Measurements from ENCODE around the gene OLFML2A.

Gene OLFML2A

DNA sequence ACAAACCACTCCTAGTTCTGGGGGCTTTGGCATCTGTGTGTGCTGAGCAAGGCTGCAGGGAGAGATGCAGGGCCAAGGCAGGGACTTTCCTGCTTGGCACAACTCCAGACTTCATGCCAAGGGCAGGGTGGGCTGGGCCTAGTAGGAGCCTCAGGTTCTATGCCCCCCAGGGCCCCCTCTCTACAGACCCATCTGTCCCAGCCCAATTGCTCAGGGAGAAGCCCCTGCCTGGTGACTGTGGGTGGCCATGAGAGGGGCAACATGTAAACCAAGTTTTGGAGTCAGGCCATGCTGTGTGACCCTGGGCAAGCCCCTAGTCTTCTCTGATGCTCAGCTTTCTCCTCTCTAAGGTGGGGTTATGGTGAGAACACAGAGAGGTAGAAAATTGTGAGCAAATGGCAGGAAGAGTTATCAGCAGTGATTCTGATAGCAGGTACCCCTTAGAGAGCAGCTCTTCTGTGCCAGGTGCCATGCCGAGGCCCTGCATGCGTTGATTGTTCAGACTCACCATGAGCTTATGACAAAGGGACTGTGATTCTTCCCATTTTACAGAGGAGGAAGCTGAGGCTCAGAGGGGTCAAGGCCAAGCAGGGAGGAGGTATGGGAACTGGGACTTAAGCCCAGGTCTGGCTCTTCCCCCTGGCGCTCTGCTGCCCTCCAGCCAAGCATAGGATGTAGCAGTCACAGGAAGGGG is 5.2 kb downstream of the OLFML2A start:
- H3K27ac ChIP-seq (ENCODE audit: extremely low read depth, low read depth, low read length): no peak overlapping the region
- peaks cover 2% of the 10 kb centered on the region; the same call in 1 of the 2 replicates for H3K4me1 ChIP-seq (ENCODE audit: control insufficient read depth, insufficient read depth, low read length)
- ChIA-PET CTCF (interaction anchor here (1.2 to 16.2 kb wide), 2 partner anchors 9 to 62 kb away, joined by 7 to 1257 read pairs; partner anchors contain the start of gene WDR38), POLR2A (no interaction called here)
- H3K4me3 ChIP-seq (ENCODE audit: low read depth, low read length): no peak overlapping the region
- H3K9me3 ChIP-seq (ENCODE audit: control insufficient read depth, insufficient read depth, low read depth, low read length): no peaks in the 10 kb centered on the region
- TF ChIP-seq ZNF529 (tag by site-specific recombination; IDR thresholded peaks at IDR 0.05; ENCODE audit: insufficient replicate concordance) (no peak), ZNF416 (tag by site-specific recombination; IDR thresholded peaks at IDR 0.05) (no peak), ZNF624 (tag by site-specific recombination; IDR thresholded peaks at IDR 0.05) (no peak), ZNF768 (tag by site-specific recombination; IDR thresholded peaks at IDR 0.05) (0 out of 2 replicates have a peak, but pooled peaks have one; percentile 28)
- H3K36me3 ChIP-seq (ENCODE audit: control insufficient read depth in 2 of 2, insufficient read depth in 1 of 2, low read length in 2 of 2): no peaks in the 10 kb centered on the region

DNA sequence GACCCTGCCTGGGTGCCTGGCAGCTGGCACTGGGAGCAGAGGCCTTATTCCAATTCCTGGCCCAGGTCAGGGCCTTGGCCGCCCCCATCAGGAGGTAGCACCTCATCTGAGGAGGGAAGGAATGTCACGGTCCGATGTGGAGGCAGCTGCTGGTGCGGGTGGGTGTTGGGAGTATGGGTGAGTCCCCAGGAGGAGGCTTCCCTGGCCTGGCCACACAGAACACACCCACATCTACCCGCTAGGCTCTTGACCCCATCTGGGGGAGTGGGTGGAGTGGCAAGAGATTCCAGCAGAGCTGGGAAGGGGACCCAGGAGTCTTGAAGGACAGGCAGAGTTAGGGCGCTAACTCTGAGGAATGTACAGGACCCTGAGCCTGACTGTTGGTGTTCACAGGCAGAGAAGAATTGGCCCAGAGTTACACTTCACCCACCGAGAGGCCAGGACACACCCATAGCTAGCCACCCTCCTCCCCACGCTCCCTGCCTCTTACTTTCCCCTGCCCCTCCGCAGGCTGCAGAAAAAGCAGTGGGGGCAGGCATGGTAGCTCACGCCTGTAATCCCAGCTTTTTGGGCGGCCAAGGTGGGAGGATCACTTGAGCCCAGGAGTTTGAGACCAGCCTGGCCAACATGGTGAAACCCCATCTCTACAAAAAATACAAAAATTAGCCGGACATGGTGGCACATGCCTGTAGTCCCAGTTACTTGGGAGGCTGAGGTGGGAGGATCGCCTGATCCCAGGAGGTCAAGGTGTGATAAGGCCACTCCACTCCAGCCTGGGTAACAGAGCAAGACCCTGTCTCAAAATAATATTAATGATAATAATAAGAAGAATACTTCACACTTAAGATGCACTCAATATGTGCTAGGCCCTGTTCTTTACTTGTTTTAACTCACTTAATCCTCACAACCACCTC is 6.0 kb downstream of the OLFML2A start:
- no peak overlapping the region for H3K27ac ChIP-seq (ENCODE audit: extremely low read depth, low read depth, low read length)
- H3K4me1 ChIP-seq (ENCODE audit: control insufficient read depth, insufficient read depth, low read length): 0 out of 2 replicates have a peak, but pooled peaks cover 2% of the 10 kb centered on the region
- ChIA-PET CTCF (interaction anchor here (0.7 to 16.2 kb wide), 4 partner anchors 8 to 61 kb away, joined by 3 to 1257 read pairs (median 6); partner anchors contain the start of gene WDR38), POLR2A (interaction anchor here (1.5 kb wide), 1 partner anchor 11 kb away, joined by 4 read pairs; the partner anchor contains the start of gene NR6A1)
- no peaks in the 10 kb centered on the region for H3K9me3 ChIP-seq (ENCODE audit: control insufficient read depth, insufficient read depth, low read depth, low read length)
- TF ChIP-seq HOXC10 (CRISPR knock-in tag; IDR thresholded peaks at IDR 0.05) (no peak), ZNF585B (tag by site-specific recombination; IDR thresholded peaks at IDR 0.05) (no peak), ZNF10 (tag by site-specific recombination; IDR thresholded peaks at IDR 0.05) (no peak), ZNF624 (tag by site-specific recombination; IDR thresholded peaks at IDR 0.05) (no peak), FEZF1 (tag by site-specific recombination; IDR thresholded peaks at IDR 0.05) (no peak), GLI2 (tag by site-specific recombination; IDR thresholded peaks at IDR 0.05; ENCODE audit: borderline replicate concordance, low read depth) (no peak), ZNF140 (tag by site-specific recombination; IDR thresholded peaks at IDR 0.05) (no peak), ZFHX2 (tag by site-specific recombination; conservative IDR thresholded peaks at IDR 0.05) (peak; percentile 80), EGR2 (tag by site-specific recombination; IDR thresholded peaks at IDR 0.05; ENCODE audit: low read depth) (peak; percentile 80), SP3 (tag by site-specific recombination; IDR thresholded peaks at IDR 0.05) (no peak), ZNF549 (tag by site-specific recombination; IDR thresholded peaks at IDR 0.05) (no peak), ZFP37 (tag by site-specific recombination; IDR thresholded peaks at IDR 0.05) (no peak), ZNF473 (tag by site-specific recombination; IDR thresholded peaks at IDR 0.05) (no peak), KLF1 (tag by site-specific recombination; IDR thresholded peaks at IDR 0.05) (peak; percentile 34; the same call in 1 of the 2 replicates)
- TF ChIP-seq, protein P1, sequence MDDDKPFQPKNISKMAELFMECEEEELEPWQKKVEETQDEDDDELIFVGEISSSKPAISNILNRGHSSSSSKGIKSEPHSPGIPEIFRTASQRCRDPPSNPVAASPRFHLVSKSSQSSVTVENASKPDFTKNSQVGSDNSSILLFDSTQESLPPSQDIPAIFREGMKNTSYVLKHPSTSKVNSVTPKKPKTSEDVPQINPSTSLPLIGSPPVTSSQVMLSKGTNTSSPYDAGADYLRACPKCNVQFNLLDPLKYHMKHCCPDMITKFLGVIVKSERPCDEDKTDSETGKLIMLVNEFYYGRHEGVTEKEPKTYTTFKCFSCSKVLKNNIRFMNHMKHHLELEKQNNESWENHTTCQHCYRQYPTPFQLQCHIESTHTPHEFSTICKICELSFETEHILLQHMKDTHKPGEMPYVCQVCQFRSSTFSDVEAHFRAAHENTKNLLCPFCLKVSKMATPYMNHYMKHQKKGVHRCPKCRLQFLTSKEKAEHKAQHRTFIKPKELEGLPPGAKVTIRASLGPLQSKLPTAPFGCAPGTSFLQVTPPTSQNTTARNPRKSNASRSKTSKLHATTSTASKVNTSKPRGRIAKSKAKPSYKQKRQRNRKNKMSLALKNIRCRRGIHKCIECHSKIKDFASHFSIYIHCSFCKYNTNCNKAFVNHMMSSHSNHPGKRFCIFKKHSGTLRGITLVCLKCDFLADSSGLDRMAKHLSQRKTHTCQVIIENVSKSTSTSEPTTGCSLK (tag by site-specific recombination; IDR thresholded peaks at IDR 0.05): no peak
- TF ChIP-seq, protein P2, sequence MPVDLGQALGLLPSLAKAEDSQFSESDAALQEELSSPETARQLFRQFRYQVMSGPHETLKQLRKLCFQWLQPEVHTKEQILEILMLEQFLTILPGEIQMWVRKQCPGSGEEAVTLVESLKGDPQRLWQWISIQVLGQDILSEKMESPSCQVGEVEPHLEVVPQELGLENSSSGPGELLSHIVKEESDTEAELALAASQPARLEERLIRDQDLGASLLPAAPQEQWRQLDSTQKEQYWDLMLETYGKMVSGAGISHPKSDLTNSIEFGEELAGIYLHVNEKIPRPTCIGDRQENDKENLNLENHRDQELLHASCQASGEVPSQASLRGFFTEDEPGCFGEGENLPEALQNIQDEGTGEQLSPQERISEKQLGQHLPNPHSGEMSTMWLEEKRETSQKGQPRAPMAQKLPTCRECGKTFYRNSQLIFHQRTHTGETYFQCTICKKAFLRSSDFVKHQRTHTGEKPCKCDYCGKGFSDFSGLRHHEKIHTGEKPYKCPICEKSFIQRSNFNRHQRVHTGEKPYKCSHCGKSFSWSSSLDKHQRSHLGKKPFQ (tag by site-specific recombination; IDR thresholded peaks at IDR 0.05): no peak
- TF ChIP-seq, protein P3, sequence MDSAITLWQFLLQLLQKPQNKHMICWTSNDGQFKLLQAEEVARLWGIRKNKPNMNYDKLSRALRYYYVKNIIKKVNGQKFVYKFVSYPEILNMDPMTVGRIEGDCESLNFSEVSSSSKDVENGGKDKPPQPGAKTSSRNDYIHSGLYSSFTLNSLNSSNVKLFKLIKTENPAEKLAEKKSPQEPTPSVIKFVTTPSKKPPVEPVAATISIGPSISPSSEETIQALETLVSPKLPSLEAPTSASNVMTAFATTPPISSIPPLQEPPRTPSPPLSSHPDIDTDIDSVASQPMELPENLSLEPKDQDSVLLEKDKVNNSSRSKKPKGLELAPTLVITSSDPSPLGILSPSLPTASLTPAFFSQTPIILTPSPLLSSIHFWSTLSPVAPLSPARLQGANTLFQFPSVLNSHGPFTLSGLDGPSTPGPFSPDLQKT (IDR thresholded peaks at IDR 0.05; ENCODE audit: borderline replicate concordance, low read depth, low read length): no peak
- H3K4me3 ChIP-seq (ENCODE audit: low read depth, low read length): no peak overlapping the region
- H3K36me3 ChIP-seq (ENCODE audit: control insufficient read depth in 2 of 2, insufficient read depth in 1 of 2, low read length in 2 of 2): no peaks in the 10 kb centered on the region

Data from HEK293 (cell line).